ENCODE measurements around the gene IGSF9B.

DNA sequence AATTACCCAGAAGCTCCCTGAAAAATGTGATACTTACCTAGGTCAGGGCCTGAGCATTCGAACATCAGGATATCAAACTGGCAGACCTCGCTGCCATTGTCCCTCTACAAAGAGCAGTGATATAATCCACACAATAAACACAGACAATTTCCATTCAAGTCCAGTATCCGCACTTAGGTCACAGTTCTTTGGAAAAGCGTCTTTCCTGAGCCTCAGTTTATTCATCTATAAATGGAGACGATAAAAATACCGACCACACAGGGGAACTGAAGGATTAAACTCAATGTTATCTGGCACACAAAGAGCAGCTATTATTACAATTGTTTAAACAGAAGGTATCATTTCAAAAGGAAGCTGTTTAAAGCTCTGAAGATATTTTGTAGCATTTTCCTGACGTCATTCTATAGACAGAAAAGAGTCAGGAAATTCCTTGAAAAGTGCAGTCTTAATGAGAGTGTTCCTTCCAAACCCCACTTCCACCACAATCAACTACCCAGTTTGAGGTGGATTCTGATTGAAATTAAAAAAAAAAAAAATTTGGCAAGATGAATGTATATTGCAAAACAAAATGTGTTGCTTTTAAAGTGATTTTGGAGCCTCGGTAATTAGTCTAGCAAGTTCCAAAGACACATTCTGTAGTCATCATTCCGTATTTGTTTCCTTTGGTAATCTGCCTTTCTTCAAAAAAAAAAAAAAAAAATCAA lies 47.2 kb upstream of the IGSF9B start:
- TF ChIP-seq, protein P1, sequence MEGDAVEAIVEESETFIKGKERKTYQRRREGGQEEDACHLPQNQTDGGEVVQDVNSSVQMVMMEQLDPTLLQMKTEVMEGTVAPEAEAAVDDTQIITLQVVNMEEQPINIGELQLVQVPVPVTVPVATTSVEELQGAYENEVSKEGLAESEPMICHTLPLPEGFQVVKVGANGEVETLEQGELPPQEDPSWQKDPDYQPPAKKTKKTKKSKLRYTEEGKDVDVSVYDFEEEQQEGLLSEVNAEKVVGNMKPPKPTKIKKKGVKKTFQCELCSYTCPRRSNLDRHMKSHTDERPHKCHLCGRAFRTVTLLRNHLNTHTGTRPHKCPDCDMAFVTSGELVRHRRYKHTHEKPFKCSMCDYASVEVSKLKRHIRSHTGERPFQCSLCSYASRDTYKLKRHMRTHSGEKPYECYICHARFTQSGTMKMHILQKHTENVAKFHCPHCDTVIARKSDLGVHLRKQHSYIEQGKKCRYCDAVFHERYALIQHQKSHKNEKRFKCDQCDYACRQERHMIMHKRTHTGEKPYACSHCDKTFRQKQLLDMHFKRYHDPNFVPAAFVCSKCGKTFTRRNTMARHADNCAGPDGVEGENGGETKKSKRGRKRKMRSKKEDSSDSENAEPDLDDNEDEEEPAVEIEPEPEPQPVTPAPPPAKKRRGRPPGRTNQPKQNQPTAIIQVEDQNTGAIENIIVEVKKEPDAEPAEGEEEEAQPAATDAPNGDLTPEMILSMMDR (IDR thresholded peaks at IDR 0.05), result no peak
- no peak for TF ChIP-seq POLR2AphosphoS5 (IDR thresholded peaks at IDR 0.05)

All from prostate gland (tissue), 2 donors.